Chondrocyte (in vitro differentiated cells): ENCODE measurements around the gene AKAP13. TPM values are rescaled to one million over a fixed set of nuclear protein-coding genes. Genes with fewer than 3 reads are reported as not detected.

Experiments used
- DNase-seq: peaks from one replicate; pipeline ENCODE4 v3.0.0; 2021; ENCODE audit warnings: mixed read lengths, low spot score
- H3K27ac Mint-ChIP-seq: one replicate; pipeline ENCODE4 v1.8.0; 2021; ENCODE audit warnings: mild to moderate bottlenecking, moderate library complexity, mixed read lengths; ENCODE audit not compliant: unreplicated experiment
- H3K27me3 Mint-ChIP-seq: 2 replicates; pipeline ENCODE4 v1.8.0; 2021; ENCODE audit warnings: low read depth, mixed read lengths
- H3K36me3 Mint-ChIP-seq: 2 replicates; pipeline ENCODE4 v1.8.0; 2021; ENCODE audit warnings: low read depth, mixed read lengths
- H3K4me1 Mint-ChIP-seq: 2 replicates; pipeline ENCODE4 v1.8.0; 2021; ENCODE audit warnings: low read depth, mild to moderate bottlenecking, mixed read lengths
- H3K4me3 Mint-ChIP-seq: one replicate; pipeline ENCODE4 v1.8.0; 2021; ENCODE audit warnings: mild to moderate bottlenecking, moderate library complexity, mixed read lengths; ENCODE audit not compliant: unreplicated experiment
- H3K9me3 Mint-ChIP-seq: 2 replicates; pipeline ENCODE4 v1.8.0; 2021; ENCODE audit warnings: low read depth, mixed read lengths
- total RNA-seq: library from RNA; stranded (reverse); gene quantifications from 3 replicates; pipeline ENCODE4 v1.2.1, GENCODE V29; 2021
- TF ChIP-seq, protein P1 (sequence below): fragments of 200-600 bp; sonication (generic); IDR thresholded peaks from 2 replicates; pipeline ENCODE4 v1.5.0; 2021; ENCODE audit warnings: antibody characterized with exemption, mild to moderate bottlenecking, moderate library complexity

The AKAP13 gene
- total RNA-seq, 1 donor from 2014 or later = 80.6 TPM

DNA sequence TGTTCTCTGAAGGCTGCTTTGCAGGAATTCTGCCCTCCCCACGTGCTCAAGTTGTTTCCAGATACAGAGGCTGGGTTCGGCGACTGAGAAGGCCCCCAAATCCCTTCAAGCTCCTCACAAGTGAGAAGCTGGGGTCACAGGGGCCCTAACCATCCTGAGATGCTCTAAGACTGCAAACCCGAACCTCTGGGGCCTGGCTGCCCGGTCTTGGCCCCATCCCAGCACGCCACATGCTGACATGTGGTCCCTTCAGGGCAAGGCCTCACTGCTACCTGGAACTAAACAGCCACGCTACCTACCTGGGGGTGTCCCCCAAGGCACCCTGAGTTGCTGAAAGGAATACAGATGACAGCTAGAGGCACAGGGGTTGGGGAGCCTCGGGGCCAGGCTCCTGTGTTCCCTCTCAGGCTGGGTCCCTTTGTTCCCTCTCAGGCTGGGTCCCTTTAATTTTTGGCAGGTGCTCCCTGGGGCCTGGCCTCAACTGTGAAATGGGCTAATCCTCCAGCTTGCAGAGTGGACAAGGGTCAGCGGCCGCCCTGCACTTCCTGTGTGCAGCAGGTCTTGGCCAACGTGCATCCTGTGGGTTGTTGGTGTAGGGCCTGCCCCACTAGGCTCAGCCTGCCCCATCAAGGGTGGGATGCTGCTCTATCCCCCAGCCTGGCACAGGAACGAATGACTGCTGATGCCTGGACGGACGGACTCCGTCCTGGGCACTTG is 381.8 kb downstream of the AKAP13 start:
- no peaks in the 10 kb centered on the region for H3K36me3 Mint-ChIP-seq
- H3K27ac Mint-ChIP-seq = no peak overlapping the region
- no peaks in the 10 kb centered on the region for H3K9me3 Mint-ChIP-seq
- no peaks in the 10 kb centered on the region for H3K27me3 Mint-ChIP-seq
- H3K4me3 Mint-ChIP-seq = no peak overlapping the region
- H3K4me1 Mint-ChIP-seq = peaks cover 16% of the 10 kb centered on the region
- no peak for DNase-seq
- TF ChIP-seq, protein P1, sequence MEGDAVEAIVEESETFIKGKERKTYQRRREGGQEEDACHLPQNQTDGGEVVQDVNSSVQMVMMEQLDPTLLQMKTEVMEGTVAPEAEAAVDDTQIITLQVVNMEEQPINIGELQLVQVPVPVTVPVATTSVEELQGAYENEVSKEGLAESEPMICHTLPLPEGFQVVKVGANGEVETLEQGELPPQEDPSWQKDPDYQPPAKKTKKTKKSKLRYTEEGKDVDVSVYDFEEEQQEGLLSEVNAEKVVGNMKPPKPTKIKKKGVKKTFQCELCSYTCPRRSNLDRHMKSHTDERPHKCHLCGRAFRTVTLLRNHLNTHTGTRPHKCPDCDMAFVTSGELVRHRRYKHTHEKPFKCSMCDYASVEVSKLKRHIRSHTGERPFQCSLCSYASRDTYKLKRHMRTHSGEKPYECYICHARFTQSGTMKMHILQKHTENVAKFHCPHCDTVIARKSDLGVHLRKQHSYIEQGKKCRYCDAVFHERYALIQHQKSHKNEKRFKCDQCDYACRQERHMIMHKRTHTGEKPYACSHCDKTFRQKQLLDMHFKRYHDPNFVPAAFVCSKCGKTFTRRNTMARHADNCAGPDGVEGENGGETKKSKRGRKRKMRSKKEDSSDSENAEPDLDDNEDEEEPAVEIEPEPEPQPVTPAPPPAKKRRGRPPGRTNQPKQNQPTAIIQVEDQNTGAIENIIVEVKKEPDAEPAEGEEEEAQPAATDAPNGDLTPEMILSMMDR = no peak

- no peak overlapping the region for H3K27ac Mint-ChIP-seq
- TF ChIP-seq, protein P1 = no peak
Measured at GRCh38 chr15:85762756-85763127, 382.3 kb downstream of the AKAP13 start.

DNA sequence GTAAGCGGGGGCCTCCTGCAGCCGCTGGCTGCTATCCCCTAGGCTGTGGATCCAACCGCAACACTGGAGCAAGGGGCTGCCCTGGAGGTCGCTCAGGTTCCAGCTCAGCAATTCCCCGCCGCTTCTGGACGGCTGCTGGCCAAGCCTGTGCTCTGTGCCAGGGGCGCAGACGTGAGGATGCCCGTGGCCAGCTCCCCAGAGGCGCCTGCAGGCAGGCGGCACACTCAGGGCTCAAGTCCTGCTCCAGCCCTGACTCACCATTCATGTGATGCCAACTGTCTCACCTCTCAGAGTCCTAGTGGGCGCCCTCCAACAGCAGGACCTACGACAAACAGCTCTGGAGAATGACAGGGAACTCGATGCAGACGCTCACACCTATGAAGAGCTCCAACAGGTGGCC is 382.8 kb downstream of the AKAP13 start:
- DNase-seq = no peak
- no peak overlapping the region for H3K27ac Mint-ChIP-seq
- TF ChIP-seq, protein P1 = no peak
- no peaks in the 10 kb centered on the region for H3K9me3 Mint-ChIP-seq
- H3K27me3 Mint-ChIP-seq = no peaks in the 10 kb centered on the region
- peaks cover 16% of the 10 kb centered on the region for H3K4me1 Mint-ChIP-seq
- H3K4me3 Mint-ChIP-seq = no peak overlapping the region
- no peaks in the 10 kb centered on the region for H3K36me3 Mint-ChIP-seq

More at GRCh38 chr15:85762756-85763127, 382.3 kb downstream of the AKAP13 start:
- Mint-ChIP-seq H3K36me3 (no peaks in the 10 kb centered on the region), H3K27me3 (no peaks in the 10 kb centered on the region), H3K9me3 (no peaks in the 10 kb centered on the region), H3K4me3 (no peak overlapping the region), H3K4me1 (peaks cover 16% of the 10 kb centered on the region)
- DNase-seq = no peak

DNA sequence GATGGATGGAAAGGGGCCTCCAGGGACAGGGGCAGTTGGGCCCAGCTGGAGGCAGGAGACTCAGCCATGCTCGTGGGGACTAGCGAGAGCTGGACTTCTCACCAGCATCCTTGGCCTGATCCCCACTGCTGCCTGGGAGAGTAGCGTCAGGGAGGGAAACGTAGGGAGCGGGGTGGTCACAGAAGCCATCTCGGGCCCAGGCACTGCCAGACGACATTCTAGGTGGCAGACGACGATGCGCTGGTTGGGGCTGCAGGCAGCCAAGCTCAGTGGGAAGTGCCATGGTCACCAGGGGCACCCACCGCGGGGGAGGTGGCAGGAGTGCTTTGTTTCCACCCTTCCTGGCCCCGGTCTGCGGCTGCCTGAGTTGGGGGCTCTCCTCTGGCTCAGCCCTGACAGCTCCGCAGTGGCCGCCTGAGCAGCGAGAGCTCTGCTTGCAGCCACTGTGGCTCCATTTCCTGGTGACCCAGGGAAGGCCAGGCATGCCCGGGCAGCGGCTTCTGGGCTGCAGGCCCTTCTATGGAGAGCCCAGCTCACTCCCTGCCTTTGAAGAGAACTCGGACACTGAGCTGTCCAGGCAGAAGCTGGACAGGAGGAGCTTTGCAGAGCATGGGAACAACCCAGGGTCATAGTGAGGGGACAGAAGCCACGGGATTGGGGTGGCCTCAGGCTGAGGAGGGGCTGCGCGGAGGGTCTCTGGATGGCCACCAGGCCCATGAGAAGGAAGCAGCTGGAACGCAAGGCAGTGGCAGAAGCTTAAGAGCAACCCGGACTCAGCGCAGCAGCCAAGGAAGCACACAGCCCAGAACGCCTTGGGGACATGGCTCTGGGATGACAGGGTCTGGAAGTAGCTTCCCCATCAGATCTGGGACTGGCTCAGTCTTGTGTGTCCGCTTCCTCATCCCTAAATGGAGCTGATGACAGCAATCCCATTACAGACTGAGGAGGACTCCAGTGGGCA is 383.6 kb downstream of the AKAP13 start:
- no peak for DNase-seq
- H3K27me3 Mint-ChIP-seq = no peaks in the 10 kb centered on the region
- H3K9me3 Mint-ChIP-seq = no peaks in the 10 kb centered on the region
- no peaks in the 10 kb centered on the region for H3K36me3 Mint-ChIP-seq
- H3K4me1 Mint-ChIP-seq = peaks cover 16% of the 10 kb centered on the region
- no peak overlapping the region for H3K4me3 Mint-ChIP-seq
- peak overlapping the region; percentile 61 for H3K27ac Mint-ChIP-seq
- TF ChIP-seq, protein P1 = no peak

- TF ChIP-seq, protein P1 = no peak
- DNase-seq = no peak
- no peak overlapping the region for H3K4me3 Mint-ChIP-seq
- no peaks in the 10 kb centered on the region for H3K27me3 Mint-ChIP-seq
- peak overlapping the region; percentile 12 for H3K27ac Mint-ChIP-seq
- H3K36me3 Mint-ChIP-seq = no peaks in the 10 kb centered on the region
- H3K4me1 Mint-ChIP-seq = peaks cover 17% of the 10 kb centered on the region
- no peaks in the 10 kb centered on the region for H3K9me3 Mint-ChIP-seq
Measured at GRCh38 chr15:85764649-85765277, 384.4 kb downstream of the AKAP13 start.
